KBM-7 (cell line): Measurements from ENCODE around the gene ESYT3.
"Not testable (repeated sequence)": the region's sequence is repeated elsewhere in the genome, so short reads cannot be mapped to it uniquely, and the experiment has no call there.

ENCODE experiments used
- DNase-seq: peaks from one replicate; pipeline ENCODE4 v3.0.0-alpha.2; 2015
- in situ Hi-C: fragments of 300-500 bp; cut with MboI; formaldehyde crosslinking; loops from 2 replicates; pipeline ENCODE4 v1.14.3; 2020; ENCODE audit warnings: low sequenced_read_pairs, low pct_unique_long_range_greater_than_20kb, mixed read lengths

Gene ESYT3

DNA sequence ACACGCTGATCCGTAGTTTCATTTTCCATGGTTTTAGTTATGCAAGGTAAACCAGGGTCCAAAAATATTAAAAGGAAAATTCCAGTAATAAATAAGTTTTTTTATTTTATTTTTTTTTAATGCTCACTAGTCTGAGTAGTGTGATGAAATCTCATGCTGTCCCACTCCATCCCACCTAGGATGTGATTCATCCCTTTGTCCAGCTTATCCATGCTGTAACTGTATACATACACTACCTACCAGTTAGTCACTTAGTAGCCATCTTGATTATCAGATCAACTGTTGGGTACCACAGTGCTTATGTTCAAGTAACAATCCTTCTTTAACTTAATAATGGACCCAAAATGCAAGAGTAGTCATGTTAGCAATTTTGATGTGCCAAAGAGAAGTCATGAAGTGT lies 75.2 kb downstream of the ESYT3 start:
- in situ Hi-C loops: no loop called here
- no peak for DNase-seq

DNA sequence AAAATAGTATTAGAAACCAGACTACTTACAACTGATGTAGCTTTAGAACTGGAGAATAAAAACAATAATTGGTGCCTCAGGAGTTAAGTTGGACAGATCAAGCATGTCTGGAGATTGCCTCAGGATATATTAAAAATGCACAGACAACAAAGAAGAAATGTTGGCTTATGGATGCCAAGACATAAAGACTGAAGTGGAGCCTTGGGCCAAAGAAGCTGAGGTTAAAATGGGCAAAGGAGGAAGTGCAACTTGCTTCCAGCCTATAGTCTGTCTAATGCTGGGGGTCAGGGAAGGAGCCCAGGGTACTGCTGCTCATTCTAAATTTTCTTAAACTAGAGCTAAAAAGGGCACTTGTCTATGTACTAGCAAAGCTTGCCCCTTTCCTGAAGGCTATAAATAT lies 77.5 kb downstream of the ESYT3 start:
- DNase-seq: no peak

DNA sequence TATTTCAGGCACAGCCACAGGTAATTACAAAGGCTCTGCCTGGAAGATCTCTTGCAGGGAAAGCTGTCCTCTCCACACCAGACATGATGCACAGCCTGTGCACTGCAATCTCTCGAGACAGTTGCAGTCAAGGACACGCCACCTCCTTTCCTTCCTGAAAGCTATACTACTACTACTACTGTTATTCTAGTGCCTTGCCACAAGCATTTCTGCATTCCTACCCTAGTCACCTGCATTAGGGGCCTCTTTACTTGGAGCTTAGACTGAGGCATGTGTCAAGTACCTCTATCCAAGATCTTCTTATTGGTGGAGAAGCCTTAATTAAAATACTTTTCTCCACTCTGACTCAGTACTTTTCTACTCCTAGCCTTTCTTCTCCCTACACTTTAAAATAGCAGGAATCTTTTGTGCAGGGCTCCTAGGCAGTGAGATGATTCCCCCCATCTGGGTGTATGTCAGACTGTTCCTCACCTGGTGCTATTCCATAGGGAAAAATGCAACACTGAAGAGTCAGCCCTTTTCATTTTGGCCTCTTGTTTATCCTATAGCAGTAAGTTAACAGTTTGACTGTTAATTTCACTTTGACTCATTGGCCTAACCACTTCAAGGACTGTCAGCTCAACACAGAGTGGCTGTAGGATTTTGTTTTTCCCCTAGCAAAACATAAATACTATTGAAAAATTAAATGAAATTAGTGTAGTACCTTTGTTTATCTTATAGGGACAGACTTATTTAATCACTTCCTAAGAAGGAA lies 78.9 kb downstream of the ESYT3 start:
- DNase-seq: no peak
- in situ Hi-C loops: no loop called here

More for the DNA sequence above, 77.5 kb downstream of the ESYT3 start:
- in situ Hi-C loops: no loop called here

DNA sequence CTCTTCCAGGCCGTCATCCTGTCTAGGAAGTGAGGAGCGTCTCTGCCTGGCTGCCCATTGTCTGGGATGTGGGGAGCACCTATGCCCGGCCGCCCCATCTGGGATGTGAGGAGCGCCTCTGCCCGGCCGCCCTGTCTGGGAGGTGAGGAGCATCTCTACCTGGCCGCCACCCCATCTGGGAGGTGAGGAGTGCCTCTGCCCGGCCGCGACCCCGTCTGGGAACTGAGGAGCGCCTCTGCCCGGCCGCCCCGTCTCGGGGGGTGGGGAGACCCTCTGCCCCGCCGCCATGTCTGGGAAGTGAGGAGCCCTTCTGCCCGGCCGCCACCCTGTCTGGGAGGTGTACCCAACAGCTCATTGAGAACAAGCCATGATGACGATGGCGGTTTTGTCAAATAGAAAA lies 87.0 kb downstream of the ESYT3 start:
- in situ Hi-C loops, DNase-seq: not testable (repeated sequence)
